Stimulated activated naive CD8-positive, alpha-beta T cell treated with anti-CD3 and anti-CD28 coated beads, Interleukin-15, Interleukin-2, amounts not matched to agents 100 ng/mL and 50 ng/mL, for 24 hours (primary cell): ENCODE results near the gene DNAI2.

Experiments
- H3K27ac Mint-ChIP-seq: one replicate; pipeline ENCODE4 v1.8.0; 2021; ENCODE audit warnings: mild to moderate bottlenecking, mixed read lengths
- H3K27me3 Mint-ChIP-seq: one replicate; pipeline ENCODE4 v1.8.0; 2021; ENCODE audit warnings: mixed read lengths
- H3K36me3 Mint-ChIP-seq: one replicate; pipeline ENCODE4 v1.8.0; 2021; ENCODE audit warnings: low read depth, mixed read lengths
- H3K4me1 Mint-ChIP-seq: one replicate; pipeline ENCODE4 v1.8.0; 2021; ENCODE audit warnings: low read depth, mixed read lengths
- H3K4me3 Mint-ChIP-seq: one replicate; pipeline ENCODE4 v1.8.0; 2021; ENCODE audit warnings: mild to moderate bottlenecking, mixed read lengths
- H3K9me3 Mint-ChIP-seq: one replicate; pipeline ENCODE4 v1.8.0; 2021; ENCODE audit warnings: mixed read lengths

The DNAI2 gene

GRCh38 chr17:74344658-74345057 is 70.6 kb downstream of the DNAI2 start:
- H3K4me1 Mint-ChIP-seq: no peaks in the 10 kb centered on the region
- H3K36me3 Mint-ChIP-seq: no peaks in the 10 kb centered on the region
- no peaks in the 10 kb centered on the region for H3K27me3 Mint-ChIP-seq
- no peak overlapping the region for H3K27ac Mint-ChIP-seq
- H3K4me3 Mint-ChIP-seq: no peak overlapping the region
- no peaks in the 10 kb centered on the region for H3K9me3 Mint-ChIP-seq

GRCh38 chr17:74345433-74346241 is 71.6 kb downstream of the DNAI2 start:
- no peak overlapping the region for H3K27ac Mint-ChIP-seq
- peaks cover 5% of the 10 kb centered on the region for H3K27me3 Mint-ChIP-seq

GRCh38 chr17:74347646-74348045 is 73.6 kb downstream of the DNAI2 start:
- Mint-ChIP-seq H3K27me3 (peaks cover 13% of the 10 kb centered on the region), H3K36me3 (no peaks in the 10 kb centered on the region), H3K4me1 (no peaks in the 10 kb centered on the region), H3K4me3 (no peak overlapping the region), H3K9me3 (no peaks in the 10 kb centered on the region), H3K27ac (no peak overlapping the region)

More at GRCh38 chr17:74345433-74346241, 71.6 kb downstream of the DNAI2 start:
- no peak overlapping the region for H3K4me3 Mint-ChIP-seq
- no peaks in the 10 kb centered on the region for H3K9me3 Mint-ChIP-seq
- H3K4me1 Mint-ChIP-seq: no peaks in the 10 kb centered on the region
- H3K36me3 Mint-ChIP-seq: no peaks in the 10 kb centered on the region

- no peak overlapping the region for H3K4me3 Mint-ChIP-seq
- peaks cover 28% of the 10 kb centered on the region for H3K27me3 Mint-ChIP-seq
- H3K9me3 Mint-ChIP-seq: no peaks in the 10 kb centered on the region
- H3K27ac Mint-ChIP-seq: no peak overlapping the region
- peaks cover 3% of the 10 kb centered on the region for H3K4me1 Mint-ChIP-seq
- no peaks in the 10 kb centered on the region for H3K36me3 Mint-ChIP-seq
Measured at GRCh38 chr17:74349120-74349519, 75.1 kb downstream of the DNAI2 start.

GRCh38 chr17:74350486-74350885 is 76.5 kb downstream of the DNAI2 start:
- peaks cover 5% of the 10 kb centered on the region for H3K4me1 Mint-ChIP-seq
- no peaks in the 10 kb centered on the region for H3K9me3 Mint-ChIP-seq
- H3K27ac Mint-ChIP-seq: no peak overlapping the region
- no peaks in the 10 kb centered on the region for H3K36me3 Mint-ChIP-seq
- peaks cover 40% of the 10 kb centered on the region for H3K27me3 Mint-ChIP-seq
- H3K4me3 Mint-ChIP-seq: no peak overlapping the region

- Mint-ChIP-seq H3K27me3 (peaks cover 45% of the 10 kb centered on the region), H3K4me3 (no peak overlapping the region), H3K4me1 (peaks cover 5% of the 10 kb centered on the region), H3K27ac (no peak overlapping the region), H3K9me3 (no peaks in the 10 kb centered on the region), H3K36me3 (no peaks in the 10 kb centered on the region)
Measured at GRCh38 chr17:74351552-74352210, 77.6 kb downstream of the DNAI2 start.

- H3K36me3 Mint-ChIP-seq: no peaks in the 10 kb centered on the region
Measured at GRCh38 chr17:74353446-74354060, 79.5 kb downstream of the DNAI2 start.

GRCh38 chr17:74354123-74354522 is 80.1 kb downstream of the DNAI2 start:
- no peaks in the 10 kb centered on the region for H3K36me3 Mint-ChIP-seq
- no peak overlapping the region for H3K4me3 Mint-ChIP-seq
- peaks cover 8% of the 10 kb centered on the region for H3K4me1 Mint-ChIP-seq
- no peaks in the 10 kb centered on the region for H3K9me3 Mint-ChIP-seq
- no peak overlapping the region for H3K27ac Mint-ChIP-seq
- H3K27me3 Mint-ChIP-seq: peaks cover 58% of the 10 kb centered on the region

More at GRCh38 chr17:74353446-74354060, 79.5 kb downstream of the DNAI2 start:
- Mint-ChIP-seq H3K4me1 (peaks cover 8% of the 10 kb centered on the region), H3K27ac (no peak overlapping the region), H3K4me3 (no peak overlapping the region), H3K9me3 (no peaks in the 10 kb centered on the region), H3K27me3 (peaks cover 54% of the 10 kb centered on the region)

GRCh38 chr17:74354561-74354960 is 80.5 kb downstream of the DNAI2 start:
- Mint-ChIP-seq H3K36me3 (no peaks in the 10 kb centered on the region), H3K4me1 (peaks cover 8% of the 10 kb centered on the region), H3K4me3 (no peak overlapping the region), H3K27ac (no peak overlapping the region), H3K9me3 (no peaks in the 10 kb centered on the region), H3K27me3 (peaks cover 60% of the 10 kb centered on the region)

- H3K9me3 Mint-ChIP-seq: no peaks in the 10 kb centered on the region
- H3K36me3 Mint-ChIP-seq: no peaks in the 10 kb centered on the region
- no peak overlapping the region for H3K4me3 Mint-ChIP-seq
- H3K27ac Mint-ChIP-seq: no peak overlapping the region
- H3K27me3 Mint-ChIP-seq: peaks cover 58% of the 10 kb centered on the region
- H3K4me1 Mint-ChIP-seq: peaks cover 8% of the 10 kb centered on the region
Measured at GRCh38 chr17:74355065-74355464, 81.0 kb downstream of the DNAI2 start.

GRCh38 chr17:74356646-74357465 is 82.8 kb downstream of the DNAI2 start:
- H3K9me3 Mint-ChIP-seq: no peaks in the 10 kb centered on the region
- peaks cover 8% of the 10 kb centered on the region for H3K4me1 Mint-ChIP-seq
- peaks cover 60% of the 10 kb centered on the region for H3K27me3 Mint-ChIP-seq
- H3K27ac Mint-ChIP-seq: no peak overlapping the region
- no peak overlapping the region for H3K4me3 Mint-ChIP-seq
- no peaks in the 10 kb centered on the region for H3K36me3 Mint-ChIP-seq

GRCh38 chr17:74357466-74357809 is 83.4 kb downstream of the DNAI2 start:
- no peak overlapping the region for H3K4me3 Mint-ChIP-seq

GRCh38 chr17:74358697-74359096 is 84.7 kb downstream of the DNAI2 start:
- no peaks in the 10 kb centered on the region for H3K36me3 Mint-ChIP-seq
- peaks cover 46% of the 10 kb centered on the region for H3K27me3 Mint-ChIP-seq
- H3K27ac Mint-ChIP-seq: no peak overlapping the region

More at GRCh38 chr17:74357466-74357809, 83.4 kb downstream of the DNAI2 start:
- Mint-ChIP-seq H3K4me1 (peaks cover 8% of the 10 kb centered on the region), H3K27me3 (peaks cover 58% of the 10 kb centered on the region), H3K36me3 (no peaks in the 10 kb centered on the region), H3K9me3 (no peaks in the 10 kb centered on the region), H3K27ac (no peak overlapping the region)

GRCh38 chr17:74359916-74360315 is 85.9 kb downstream of the DNAI2 start:
- Mint-ChIP-seq H3K36me3 (no peaks in the 10 kb centered on the region), H3K9me3 (no peaks in the 10 kb centered on the region), H3K4me1 (peaks cover 3% of the 10 kb centered on the region), H3K4me3 (no peak overlapping the region), H3K27me3 (peaks cover 35% of the 10 kb centered on the region), H3K27ac (no peak overlapping the region)

More at GRCh38 chr17:74358697-74359096, 84.7 kb downstream of the DNAI2 start:
- Mint-ChIP-seq H3K4me3 (no peak overlapping the region), H3K4me1 (peaks cover 8% of the 10 kb centered on the region), H3K9me3 (no peaks in the 10 kb centered on the region)

- H3K4me3 Mint-ChIP-seq: no peak overlapping the region
- H3K27ac Mint-ChIP-seq: no peak overlapping the region
- no peaks in the 10 kb centered on the region for H3K36me3 Mint-ChIP-seq
- H3K27me3 Mint-ChIP-seq: peaks cover 26% of the 10 kb centered on the region
- peaks cover 3% of the 10 kb centered on the region for H3K4me1 Mint-ChIP-seq
- H3K9me3 Mint-ChIP-seq: no peaks in the 10 kb centered on the region
Measured at GRCh38 chr17:74360899-74361229, 86.8 kb downstream of the DNAI2 start.
